ENCODE measurements around the gene TMEM140. TPM values are rescaled to one million over a fixed set of nuclear protein-coding genes. Genes with fewer than 3 reads are reported as not detected.

TMEM140 gene
- total and polyA plus RNA-seq, 9 of the 15 experiments (the other 6 are each of a cell fraction or from before 2014, with no cell fraction given): 0.03 to 0.82 (median 0.23) TPM

DNA sequence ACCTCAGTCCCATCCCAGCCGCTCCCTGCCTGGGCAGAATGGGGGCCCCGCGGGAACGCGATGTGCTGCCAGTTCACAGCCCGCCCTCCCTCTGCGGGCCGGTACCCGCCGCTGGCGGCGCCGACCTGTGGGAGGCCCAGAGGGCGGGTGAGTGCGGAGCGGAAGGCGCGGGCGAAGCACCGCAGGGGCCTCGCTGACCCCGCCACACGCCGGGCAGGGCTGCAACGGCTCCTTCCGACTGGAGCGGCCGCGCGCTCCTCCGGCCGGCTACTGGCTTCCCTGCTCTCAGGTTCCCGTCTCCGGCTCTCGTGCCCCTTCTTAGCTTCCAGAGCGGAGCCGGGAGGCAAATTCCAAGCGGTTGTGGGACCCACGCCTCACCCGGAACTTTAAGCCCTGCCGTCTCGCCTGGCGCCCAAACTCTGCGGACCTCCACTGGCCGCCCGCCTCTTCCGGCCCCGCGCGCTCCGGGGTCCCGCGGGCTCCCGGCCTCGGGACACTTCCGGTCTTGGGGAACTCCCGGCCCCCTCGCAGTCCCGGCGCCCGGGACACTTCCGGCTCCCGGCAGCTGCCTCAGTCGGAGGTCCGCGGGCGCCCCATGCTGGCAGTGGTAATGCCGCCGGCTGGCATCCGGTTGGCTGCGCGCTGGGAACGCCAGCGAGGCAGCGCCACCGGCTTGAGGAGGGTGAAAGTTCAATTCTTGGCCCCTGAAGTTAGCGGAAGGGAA is 22.6 kb downstream of the TMEM140 start, which contains the start of gene CYREN (continued):
- TF ChIP-seq, protein P1, sequence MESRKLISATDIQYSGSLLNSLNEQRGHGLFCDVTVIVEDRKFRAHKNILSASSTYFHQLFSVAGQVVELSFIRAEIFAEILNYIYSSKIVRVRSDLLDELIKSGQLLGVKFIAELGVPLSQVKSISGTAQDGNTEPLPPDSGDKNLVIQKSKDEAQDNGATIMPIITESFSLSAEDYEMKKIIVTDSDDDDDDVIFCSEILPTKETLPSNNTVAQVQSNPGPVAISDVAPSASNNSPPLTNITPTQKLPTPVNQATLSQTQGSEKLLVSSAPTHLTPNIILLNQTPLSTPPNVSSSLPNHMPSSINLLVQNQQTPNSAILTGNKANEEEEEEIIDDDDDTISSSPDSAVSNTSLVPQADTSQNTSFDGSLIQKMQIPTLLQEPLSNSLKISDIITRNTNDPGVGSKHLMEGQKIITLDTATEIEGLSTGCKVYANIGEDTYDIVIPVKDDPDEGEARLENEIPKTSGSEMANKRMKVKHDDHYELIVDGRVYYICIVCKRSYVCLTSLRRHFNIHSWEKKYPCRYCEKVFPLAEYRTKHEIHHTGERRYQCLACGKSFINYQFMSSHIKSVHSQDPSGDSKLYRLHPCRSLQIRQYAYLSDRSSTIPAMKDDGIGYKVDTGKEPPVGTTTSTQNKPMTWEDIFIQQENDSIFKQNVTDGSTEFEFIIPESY (CRISPR knock-in tag; IDR thresholded peaks at IDR 0.05): peak; percentile 59
- TF ChIP-seq, protein P2, sequence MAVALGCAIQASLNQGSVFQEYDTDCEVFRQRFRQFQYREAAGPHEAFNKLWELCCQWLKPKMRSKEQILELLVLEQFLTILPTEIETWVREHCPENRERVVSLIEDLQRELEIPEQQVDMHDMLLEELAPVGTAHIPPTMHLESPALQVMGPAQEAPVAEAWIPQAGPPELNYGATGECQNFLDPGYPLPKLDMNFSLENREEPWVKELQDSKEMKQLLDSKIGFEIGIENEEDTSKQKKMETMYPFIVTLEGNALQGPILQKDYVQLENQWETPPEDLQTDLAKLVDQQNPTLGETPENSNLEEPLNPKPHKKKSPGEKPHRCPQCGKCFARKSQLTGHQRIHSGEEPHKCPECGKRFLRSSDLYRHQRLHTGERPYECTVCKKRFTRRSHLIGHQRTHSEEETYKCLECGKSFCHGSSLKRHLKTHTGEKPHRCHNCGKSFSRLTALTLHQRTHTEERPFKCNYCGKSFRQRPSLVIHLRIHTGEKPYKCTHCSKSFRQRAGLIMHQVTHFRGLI (CRISPR knock-in tag; IDR thresholded peaks at IDR 0.05): no peak
- TF ChIP-seq CBX2 (IDR thresholded peaks at IDR 0.05; ENCODE audit: insufficient read depth, low read length, poor library complexity, severe bottlenecking): no peak
- peak; percentile 69; the same call in 1 of the 2 replicates for TF ChIP-seq POLR2H (tag; IDR thresholded peaks at IDR 0.05; ENCODE audit: low read depth)
- TF ChIP-seq GABPA (tag; conservative IDR thresholded peaks at IDR 0.05; ENCODE audit: low read depth): peak; percentile 100
- peak; percentile 93 for TF ChIP-seq FOXP1 (CRISPR knock-in tag; IDR thresholded peaks at IDR 0.05)
- peak; percentile 27; the same call in 1 of the 2 replicates for TF ChIP-seq ZNF384 (IDR thresholded peaks at IDR 0.05; ENCODE audit: low read depth, low read length)
- TF ChIP-seq PHB (CRISPR knock-in tag; IDR thresholded peaks at IDR 0.05): peak; percentile 73; the same call in 1 of the 2 replicates
- TF ChIP-seq SLC30A9 (CRISPR knock-in tag; IDR thresholded peaks at IDR 0.05): no peak
- no peak for TF ChIP-seq DDX20 (tag; IDR thresholded peaks at IDR 0.05; ENCODE audit: low read depth)
- peak; percentile 83 for TF ChIP-seq E2F5 (CRISPR knock-in tag; IDR thresholded peaks at IDR 0.05)
- TF ChIP-seq, protein P3, sequence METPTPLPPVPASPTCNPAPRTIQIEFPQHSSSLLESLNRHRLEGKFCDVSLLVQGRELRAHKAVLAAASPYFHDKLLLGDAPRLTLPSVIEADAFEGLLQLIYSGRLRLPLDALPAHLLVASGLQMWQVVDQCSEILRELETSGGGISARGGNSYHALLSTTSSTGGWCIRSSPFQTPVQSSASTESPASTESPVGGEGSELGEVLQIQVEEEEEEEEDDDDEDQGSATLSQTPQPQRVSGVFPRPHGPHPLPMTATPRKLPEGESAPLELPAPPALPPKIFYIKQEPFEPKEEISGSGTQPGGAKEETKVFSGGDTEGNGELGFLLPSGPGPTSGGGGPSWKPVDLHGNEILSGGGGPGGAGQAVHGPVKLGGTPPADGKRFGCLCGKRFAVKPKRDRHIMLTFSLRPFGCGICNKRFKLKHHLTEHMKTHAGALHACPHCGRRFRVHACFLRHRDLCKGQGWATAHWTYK (CRISPR knock-in tag; IDR thresholded peaks at IDR 0.05): peak; percentile 82; the same call in 1 of the 2 replicates
- TF ChIP-seq, protein P4, sequence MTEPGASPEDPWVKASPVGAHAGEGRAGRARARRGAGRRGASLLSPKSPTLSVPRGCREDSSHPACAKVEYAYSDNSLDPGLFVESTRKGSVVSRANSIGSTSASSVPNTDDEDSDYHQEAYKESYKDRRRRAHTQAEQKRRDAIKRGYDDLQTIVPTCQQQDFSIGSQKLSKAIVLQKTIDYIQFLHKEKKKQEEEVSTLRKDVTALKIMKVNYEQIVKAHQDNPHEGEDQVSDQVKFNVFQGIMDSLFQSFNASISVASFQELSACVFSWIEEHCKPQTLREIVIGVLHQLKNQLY (CRISPR knock-in tag; conservative IDR thresholded peaks at IDR 0.05): peak in 1 of 2 experiments; percentile 85; a peak in 1 of 4 replicates
- peak; percentile 49; the same call in 1 of the 2 replicates for TF ChIP-seq EP300 (IDR thresholded peaks at IDR 0.05; ENCODE audit: low read length)
- TF ChIP-seq, protein P5, sequence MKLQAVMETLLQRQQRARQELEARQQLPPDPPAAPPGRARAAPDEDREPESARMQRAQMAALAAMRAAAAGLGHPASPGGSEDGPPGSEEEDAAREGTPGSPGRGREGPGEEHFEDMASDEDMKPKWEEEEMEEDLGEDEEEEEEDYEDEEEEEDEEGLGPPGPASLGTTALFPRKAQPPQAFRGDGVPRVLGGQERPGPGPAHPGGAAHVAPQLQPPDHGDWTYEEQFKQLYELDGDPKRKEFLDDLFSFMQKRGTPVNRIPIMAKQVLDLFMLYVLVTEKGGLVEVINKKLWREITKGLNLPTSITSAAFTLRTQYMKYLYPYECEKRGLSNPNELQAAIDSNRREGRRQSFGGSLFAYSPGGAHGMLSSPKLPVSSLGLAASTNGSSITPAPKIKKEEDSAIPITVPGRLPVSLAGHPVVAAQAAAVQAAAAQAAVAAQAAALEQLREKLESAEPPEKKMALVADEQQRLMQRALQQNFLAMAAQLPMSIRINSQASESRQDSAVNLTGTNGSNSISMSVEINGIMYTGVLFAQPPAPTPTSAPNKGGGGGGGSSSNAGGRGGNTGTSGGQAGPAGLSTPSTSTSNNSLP (IDR thresholded peaks at IDR 0.05; ENCODE audit: borderline replicate concordance, low read depth, low read length): 0 out of 2 replicates have a peak, but pooled peaks have one; percentile 45
- TF ChIP-seq ZNF316 (IDR thresholded peaks at IDR 0.05): no peak
- no peak for TF ChIP-seq MCM3 (IDR thresholded peaks at IDR 0.05)
- no peak for TF ChIP-seq HNRNPH1 (optimal IDR thresholded peaks at IDR 0.05; ENCODE audit: low read depth, low read length)
- TF ChIP-seq MCM7 (IDR thresholded peaks at IDR 0.05): no peak

Data from K562 (cell line).